ENCODE measurements around the gene TMEM229A. TPM values are rescaled to one million over a fixed set of nuclear protein-coding genes. Genes with fewer than 3 reads are reported as not detected.
"Not testable (repeated sequence)": the region's sequence is repeated elsewhere in the genome, so short reads cannot be mapped to it uniquely, and the experiment has no call there.

TMEM229A gene
- total RNA-seq, 1 experiment from 2014 or later: not detected

GRCh38 chr7:124033095-124033806 lies 384 bp upstream of the TMEM229A start:
- DNase-seq (ENCODE audit: low spot score): no peak

DNA sequence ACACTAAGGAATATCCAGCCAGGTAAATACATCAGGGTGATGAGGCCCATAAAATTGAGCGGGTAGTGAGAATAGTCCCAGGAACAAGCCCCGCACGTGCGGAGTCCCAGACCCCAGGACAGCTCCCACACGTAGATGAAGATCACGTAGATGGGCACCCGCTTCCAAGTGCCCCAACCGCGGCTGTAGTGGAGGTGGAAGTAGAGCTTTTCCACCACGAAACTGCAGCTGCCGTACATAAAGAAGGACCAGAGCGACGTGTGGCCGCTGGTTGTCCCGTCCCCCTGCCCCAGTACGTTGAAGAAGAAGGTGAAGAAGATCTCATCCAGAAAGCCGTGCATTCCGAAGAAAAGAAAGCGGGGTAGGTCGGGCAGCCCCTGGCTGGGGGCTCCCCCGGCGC lies 948 bp downstream of the TMEM229A start:
- DNase-seq (ENCODE audit: low spot score): no peak

DNA sequence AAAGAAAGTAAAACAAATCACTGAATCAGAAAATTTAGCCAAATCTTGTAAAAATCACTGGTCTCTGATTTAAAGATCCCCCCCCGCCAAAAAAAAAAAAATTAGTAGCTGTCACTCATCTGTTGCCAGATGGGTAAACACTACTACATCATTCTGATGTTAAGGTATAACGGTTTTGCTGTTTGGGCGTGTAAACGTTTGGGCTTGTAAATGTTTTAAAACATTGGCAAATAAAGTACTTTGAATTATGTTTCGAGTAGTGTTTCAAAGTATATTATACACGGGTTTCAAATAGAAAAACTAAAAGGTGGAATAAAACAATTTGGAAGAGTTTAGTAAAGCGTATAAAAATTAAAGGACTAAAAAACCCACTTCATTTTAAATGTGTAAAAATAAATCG lies 1.5 kb downstream of the TMEM229A start:
- DNase-seq (ENCODE audit: low spot score): no peak

DNA sequence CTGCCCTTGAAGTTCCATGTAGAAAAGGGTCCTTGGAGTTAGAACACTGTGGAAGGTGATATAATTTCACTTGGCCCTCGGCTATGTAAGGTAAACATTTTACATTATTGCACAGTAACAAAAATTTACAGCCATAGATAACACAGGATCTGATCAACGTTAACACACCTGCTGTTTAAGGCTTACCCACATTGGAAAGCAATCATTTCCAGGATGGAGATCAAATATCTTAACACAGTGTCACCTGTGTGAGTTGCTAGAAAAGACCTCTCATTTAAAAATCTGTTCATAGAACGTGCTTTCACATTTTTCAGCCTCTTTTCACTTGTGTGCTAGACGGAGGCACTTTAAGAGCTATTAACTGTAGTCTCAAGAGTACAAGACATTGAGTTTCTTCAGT lies 1.9 kb downstream of the TMEM229A start:
- DNase-seq (ENCODE audit: low spot score): no peak

DNA sequence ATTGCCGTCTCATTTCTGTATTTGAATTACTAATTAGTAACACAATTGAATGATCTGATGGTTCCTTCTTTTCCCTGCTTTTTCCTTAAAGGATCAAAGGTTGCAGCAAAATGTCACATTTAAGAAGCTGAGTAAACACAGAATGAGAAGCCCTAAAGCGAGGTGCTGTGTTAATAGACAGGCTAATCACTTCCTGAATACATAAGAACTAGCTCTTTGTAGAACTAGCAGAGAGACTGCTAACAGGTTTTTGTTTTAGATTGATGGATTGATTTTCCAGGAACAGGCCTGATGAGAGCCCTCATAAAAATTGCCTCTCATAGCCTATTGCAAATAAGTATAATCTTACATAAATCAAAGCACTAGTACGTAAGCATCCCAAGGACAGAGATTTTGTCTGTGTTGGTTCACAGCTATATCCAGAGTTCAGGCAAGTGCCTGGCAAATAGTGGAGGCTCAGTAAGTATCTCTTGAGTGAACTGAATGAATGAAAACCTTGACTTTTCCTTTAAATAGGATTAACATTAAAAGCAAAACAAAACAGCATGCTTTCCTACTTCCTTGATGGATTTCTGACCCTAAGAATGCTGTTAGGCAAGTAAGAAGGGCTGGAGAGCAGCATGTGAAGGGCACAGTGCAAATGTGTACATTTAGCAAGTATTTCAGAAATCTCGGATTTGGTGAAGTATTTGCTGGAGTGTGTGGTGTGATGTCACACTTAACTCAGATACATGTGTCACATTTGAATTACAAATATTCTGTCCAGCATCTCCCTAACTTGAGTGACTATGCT lies 3.3 kb downstream of the TMEM229A start:
- no peak for DNase-seq (ENCODE audit: low spot score)

DNA sequence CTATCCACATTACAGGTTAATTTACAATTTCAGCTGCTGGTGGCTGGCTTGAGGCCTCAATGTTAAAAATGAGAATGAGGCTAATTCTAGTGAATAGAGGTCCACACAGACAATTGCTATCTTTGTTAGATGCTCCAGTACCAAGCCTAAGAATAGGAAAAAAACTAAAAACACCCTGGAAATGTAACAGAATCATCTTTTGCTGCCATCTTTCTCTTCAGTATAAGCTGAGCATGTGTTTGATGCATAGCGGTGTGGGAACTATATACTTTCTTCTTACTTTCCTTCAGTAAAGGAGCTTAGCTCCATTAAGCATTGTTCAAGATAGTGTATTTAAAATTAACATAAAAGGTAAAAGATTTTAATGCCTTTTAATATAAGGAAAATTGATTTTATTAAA lies 5.6 kb downstream of the TMEM229A start:
- no peak for DNase-seq (ENCODE audit: low spot score)

DNA sequence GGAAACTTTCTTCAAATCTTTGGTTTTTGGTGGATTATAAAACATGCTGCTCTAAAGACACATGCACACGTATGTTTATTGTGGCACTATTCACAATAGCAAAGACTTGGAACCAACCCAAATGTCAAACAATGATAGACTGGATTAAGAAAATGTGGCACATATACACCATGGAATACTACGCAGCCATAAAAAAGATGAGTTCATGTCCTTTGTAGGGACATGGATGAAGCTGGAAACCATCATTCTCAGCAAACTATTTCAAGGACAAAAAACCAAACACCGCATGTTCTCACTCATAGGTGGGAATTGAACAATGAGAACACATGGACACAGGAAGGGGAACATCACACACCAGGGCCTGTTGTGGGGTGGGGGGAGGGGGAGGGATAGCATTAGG lies 8.5 kb downstream of the TMEM229A start:
- not testable (repeated sequence) for DNase-seq (ENCODE audit: low spot score)

DNA sequence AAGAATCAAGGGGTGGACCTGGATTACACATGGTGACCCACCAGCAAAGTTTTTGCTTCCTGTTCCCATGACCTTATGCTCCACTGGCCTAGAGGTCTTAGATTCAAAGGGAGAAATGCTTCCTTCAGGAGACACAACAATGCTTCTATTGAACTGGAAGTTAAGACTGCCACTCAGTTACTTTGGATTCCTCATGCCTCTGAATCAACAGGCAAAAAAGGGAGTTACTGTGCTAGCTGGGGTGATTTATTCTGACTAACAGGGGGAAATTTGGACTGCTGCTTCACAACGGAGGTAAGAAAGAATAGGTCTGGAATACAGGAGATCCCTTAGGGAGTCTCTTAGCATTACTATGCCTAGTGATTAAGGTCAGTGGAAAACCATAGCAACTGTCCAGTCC lies 10.3 kb downstream of the TMEM229A start:
- DNase-seq (ENCODE audit: low spot score): no peak

DNA sequence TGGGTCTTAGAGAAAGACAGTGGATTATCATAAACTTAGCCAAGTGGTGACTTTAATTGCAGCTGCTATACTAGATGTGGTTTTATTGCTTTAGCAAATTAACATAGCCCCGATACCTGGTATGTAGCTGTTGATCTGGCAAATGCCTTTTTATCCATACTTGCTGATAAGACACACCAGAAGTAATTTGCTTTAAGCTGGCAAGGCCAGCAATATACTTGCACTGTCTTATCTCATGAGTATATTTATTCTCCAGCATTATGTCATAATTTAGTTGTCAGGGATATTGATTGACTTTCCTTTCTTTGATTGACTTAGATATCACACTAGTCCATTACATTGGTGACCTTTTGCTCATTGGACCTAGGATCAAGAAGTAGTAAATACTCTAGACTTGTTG lies 12.8 kb downstream of the TMEM229A start:
- DNase-seq (ENCODE audit: low spot score): no peak

GRCh38 chr7:124013306-124013705 lies 19.6 kb downstream of the TMEM229A start:
- DNase-seq (ENCODE audit: low spot score): no peak

GRCh38 chr7:124012864-124013263 lies 20.0 kb downstream of the TMEM229A start:
- no peak for DNase-seq (ENCODE audit: low spot score)

- no peak for DNase-seq (ENCODE audit: low spot score)
These were observed 23.5 kb downstream of the TMEM229A start for GRCh38 chr7:124009321-124009720.

GRCh38 chr7:124008296-124008695 lies 24.6 kb downstream of the TMEM229A start:
- DNase-seq (ENCODE audit: low spot score): not testable (repeated sequence)

DNA sequence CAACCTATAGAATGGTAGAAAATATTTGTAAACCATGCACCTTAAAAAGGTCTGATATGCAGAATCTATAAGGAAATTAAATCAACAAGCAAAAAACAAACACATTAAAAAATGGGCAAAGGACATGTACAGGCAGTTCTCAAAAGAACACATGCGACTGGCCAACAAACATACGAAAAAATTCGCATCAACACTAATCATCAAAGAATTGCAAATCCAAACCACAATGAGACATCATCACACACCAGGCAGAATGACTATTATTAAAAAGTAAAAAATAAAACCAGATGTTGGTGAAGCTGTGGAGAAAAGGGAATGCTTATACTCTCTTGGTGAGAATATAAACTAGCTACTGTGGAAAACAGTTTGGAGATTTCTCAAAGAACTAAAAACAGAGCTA lies 33.2 kb downstream of the TMEM229A start:
- DNase-seq (ENCODE audit: low spot score): no peak

- DNase-seq (ENCODE audit: low spot score): no peak
These were observed 33.9 kb downstream of the TMEM229A start for GRCh38 chr7:123998921-123999320.

DNA sequence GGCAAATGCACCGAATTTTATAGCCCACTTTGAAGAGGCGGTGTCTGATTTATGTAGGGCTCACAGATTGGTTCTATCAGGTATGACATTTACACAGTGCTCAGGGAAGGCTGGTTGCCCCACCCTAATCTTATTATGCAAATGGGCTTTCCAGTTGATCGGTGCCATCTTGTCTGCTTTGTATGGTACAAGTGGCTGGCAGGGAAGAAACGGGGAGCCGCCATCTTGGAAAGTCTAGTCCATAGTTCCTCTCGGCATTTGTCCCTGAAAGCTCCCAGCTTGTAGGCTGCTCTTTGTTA lies 36.6 kb downstream of the TMEM229A start:
- no peak for DNase-seq (ENCODE audit: low spot score)

DNA sequence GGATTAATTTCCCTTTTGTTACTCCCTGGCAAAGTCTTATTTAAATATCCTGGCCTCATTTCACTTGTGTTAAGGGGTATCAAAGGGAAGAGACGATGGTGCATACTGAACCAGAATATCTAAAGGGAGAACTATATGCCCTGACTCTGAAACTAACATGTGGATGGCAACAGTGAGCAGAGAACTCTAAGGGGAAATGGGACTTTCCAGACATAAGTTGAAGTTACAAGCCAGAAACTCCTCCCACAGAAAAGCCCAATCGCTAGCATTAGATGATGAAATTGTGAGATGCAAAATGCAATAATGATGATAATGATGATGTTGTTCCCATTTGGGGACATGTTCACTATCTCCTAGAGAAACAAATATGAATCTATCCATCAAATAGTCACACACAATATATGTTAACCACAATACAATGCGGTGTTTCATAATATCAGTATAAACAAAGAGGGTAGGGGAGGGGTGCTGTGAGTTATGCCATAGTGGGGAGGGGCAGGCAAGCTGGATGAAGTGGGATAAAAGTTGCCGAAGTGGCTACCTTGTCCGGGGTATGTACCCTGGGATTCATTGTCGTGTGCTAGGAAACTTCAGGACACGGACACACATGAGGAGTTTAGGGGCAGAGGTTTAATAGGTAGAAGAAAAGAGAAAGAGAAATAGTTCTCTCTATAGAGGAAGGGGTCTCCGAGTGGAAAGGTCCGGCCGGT lies 37.1 kb downstream of the TMEM229A start:
- DNase-seq (ENCODE audit: low spot score): no peak

GRCh38 chr7:123994449-123994848 lies 38.4 kb downstream of the TMEM229A start:
- no peak for DNase-seq (ENCODE audit: low spot score)

DNA sequence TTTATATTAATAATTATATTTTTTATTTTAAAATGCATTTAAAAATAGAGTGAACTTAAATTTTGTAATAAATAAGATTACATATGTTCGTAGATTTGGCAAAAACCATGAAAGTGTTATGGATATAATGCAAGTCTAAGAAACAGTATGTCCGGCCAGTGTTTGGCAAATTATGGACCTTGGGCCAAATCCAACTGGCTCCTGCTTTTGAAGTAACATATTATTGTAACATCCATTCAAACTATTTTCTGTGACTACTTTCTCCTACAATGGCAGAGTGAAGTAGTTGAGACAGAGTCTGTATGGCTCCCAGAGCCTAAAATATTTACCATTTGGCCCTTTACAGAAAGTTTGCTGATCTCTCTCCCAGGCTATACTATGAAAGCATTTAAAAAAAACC lies 38.9 kb downstream of the TMEM229A start:
- no peak for DNase-seq (ENCODE audit: low spot score)

DNA sequence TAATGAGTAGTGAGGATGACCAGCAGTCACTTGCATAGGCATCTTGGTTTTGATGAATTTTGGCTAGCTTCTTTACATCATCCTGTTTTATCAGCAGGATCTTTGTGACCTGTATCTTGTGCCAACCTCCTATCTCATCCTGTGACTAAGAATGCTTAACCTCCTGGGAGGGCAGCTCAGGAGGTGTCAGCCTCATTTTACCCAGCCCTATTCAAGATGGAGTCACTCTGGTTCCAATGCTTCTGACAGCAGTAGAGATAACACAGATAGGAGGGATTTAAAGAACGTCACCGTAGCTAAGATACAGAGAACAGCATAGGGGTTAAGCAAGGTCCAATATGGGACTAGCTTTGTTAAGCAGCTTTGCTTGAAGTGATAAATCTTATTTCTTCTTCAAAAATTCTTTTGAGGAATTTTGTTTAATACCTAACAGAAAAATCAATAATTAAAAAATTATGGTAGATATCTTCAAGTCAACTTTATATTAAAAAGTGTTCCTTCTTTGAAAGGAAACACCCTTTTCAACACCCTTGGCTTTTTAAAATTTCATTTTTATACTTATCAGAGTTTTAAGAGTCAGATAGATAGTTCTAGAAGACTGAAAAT lies 39.9 kb downstream of the TMEM229A start:
- DNase-seq (ENCODE audit: low spot score): no peak

DNA sequence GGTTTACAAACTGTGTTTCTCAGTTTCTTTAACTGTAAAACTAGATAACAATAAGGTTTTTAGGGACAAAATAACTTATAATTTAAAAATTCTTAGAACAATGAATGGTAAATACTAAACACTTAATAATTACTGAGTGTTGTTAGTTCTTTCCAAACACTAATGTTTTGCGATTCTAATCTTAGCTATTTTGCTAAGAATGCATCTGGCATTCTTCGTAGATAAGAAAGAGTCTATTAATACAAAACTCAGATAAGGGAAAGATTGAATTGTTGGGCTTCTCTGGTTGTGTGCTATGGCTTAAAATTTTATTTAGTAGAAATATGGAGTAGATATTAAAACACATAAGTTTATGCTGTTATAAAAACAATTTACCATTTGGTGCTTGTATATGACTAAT lies 45.4 kb downstream of the TMEM229A start:
- DNase-seq (ENCODE audit: low spot score): no peak
